Fibroblast of lung (primary cell): Measurements from ENCODE around the gene KHSRP.

ENCODE experiments used
- EZH2 ChIP-seq: IDR thresholded peaks from 2 replicates; pipeline ENCODE4 v1.5.1; 2012; ENCODE audit warnings: low read length, control low read depth, mild to moderate bottlenecking; ENCODE audit errors: missing control alignments
- TF ChIP-seq, protein P1 (sequence below), 2 donors: IDR thresholded peaks in 1 of 2; conservative IDR thresholded peaks in 1 of 2; 1 replicate in 1 of 2; 2 replicates in 1 of 2; pipeline ENCODE4 v1.5.1; 2011 to 2012; ENCODE audit warnings: low read length in 2 of 2, control low read depth in 1 of 2, inconsistent platforms in 1 of 2, low read depth in 1 of 2, mild to moderate bottlenecking in 1 of 2

DNA sequence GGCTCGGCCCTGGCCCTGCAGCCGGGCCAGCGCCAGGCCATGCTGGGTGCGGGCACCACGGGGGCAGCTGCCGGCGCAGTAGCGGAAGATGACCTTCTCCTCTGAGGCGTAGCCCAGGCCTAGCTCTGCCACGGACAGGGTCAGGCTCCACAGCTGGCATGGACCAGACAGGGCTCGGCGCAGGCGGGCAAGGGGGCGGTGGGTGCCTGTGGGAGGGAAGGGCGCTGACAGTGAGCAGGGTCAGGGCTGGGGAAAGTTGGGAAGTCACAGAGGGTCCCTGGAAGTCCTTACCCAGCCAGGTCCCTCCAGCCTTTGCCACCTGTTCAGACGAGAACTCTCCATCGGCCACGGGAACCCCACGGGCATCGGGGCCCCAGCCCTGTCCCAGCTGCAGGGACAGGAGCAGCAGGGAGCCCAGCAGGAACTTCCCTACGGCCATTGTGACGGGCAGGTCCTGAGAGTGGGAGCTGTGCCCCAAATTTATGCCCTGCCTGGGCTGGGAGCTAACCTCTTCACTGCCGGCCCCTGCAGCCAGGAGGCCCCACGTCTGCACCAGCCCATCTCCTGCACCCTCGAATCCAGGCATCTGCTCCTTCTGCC, 49.1 kb downstream of the KHSRP start, which contains the start of gene PSPN:
- TF ChIP-seq, protein P1, sequence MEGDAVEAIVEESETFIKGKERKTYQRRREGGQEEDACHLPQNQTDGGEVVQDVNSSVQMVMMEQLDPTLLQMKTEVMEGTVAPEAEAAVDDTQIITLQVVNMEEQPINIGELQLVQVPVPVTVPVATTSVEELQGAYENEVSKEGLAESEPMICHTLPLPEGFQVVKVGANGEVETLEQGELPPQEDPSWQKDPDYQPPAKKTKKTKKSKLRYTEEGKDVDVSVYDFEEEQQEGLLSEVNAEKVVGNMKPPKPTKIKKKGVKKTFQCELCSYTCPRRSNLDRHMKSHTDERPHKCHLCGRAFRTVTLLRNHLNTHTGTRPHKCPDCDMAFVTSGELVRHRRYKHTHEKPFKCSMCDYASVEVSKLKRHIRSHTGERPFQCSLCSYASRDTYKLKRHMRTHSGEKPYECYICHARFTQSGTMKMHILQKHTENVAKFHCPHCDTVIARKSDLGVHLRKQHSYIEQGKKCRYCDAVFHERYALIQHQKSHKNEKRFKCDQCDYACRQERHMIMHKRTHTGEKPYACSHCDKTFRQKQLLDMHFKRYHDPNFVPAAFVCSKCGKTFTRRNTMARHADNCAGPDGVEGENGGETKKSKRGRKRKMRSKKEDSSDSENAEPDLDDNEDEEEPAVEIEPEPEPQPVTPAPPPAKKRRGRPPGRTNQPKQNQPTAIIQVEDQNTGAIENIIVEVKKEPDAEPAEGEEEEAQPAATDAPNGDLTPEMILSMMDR (conservative IDR thresholded peaks at IDR 0.05 in 1 of 2, IDR thresholded peaks at IDR 0.05 in 1 of 2; ENCODE audit: low read depth in 1 of 2, low read length in 2 of 2): no peak
- TF ChIP-seq EZH2: no peak
